Measurements from ENCODE around the gene NDRG2.

NDRG2 gene

GRCh38 chr14:20969336-20969735, 55.5 kb downstream of the NDRG2 start:
- Mint-ChIP-seq H3K36me3 (no peaks in the 10 kb centered on the region), H3K4me1 (peaks cover 8% of the 10 kb centered on the region), H3K27me3 (peaks cover 28% of the 10 kb centered on the region), H3K27ac (no peak overlapping the region), H3K9me3 (no peaks in the 10 kb centered on the region), H3K4me3 (no peak overlapping the region)
- ATAC-seq (ENCODE audit: low read depth) (no peak), DNase-seq (ENCODE audit: low spot score in 2 of 2) (no peak)

Data from memory B cell (primary cell).